B cell (primary cell): ENCODE results near the gene MALSU1. TPM values are rescaled to one million over a fixed set of nuclear protein-coding genes. Genes with fewer than 3 reads are reported as not detected.

Experiments used
- ATAC-seq: fragments of 200-7000 bp; cut with Tn5 transposase; one replicate; pipeline ENCODE4 v1.10.0; 2021; ENCODE audit warnings: low read depth, mild to moderate bottlenecking, moderate number of reproducible peaks, moderate library complexity
- CTCF ChIA-PET: fragments of 350-600 bp; sonication (Branson Sonifier 250); formaldehyde crosslinking; loops from one replicate; lab custom pipeline; 2021; ENCODE audit warnings: antibody characterized with exemption, inconsistent platforms; lab: Charles Lee
- POLR2A ChIA-PET: fragments of 350-600 bp; sonication (Branson Sonifier 250); formaldehyde crosslinking; loops from one replicate; lab custom pipeline; 2021; ENCODE audit warnings: antibody characterized with exemption; lab: Charles Lee
- DNase-seq: peaks from one replicate; pipeline ENCODE4 v3.0.0; 2013
- H2AFZ ChIP-seq: 2 replicates; pipeline ENCODE4 v1.6.1; 2012; ENCODE audit warnings: mild to moderate bottlenecking, low read depth, low read length; ENCODE audit not compliant: insufficient read depth, poor library complexity, severe bottlenecking
- H3K27ac ChIP-seq, 2 donors: 1 replicate in 1 of 2; 2 replicates in 1 of 2; pipeline ENCODE4 v1.5.1; 2012 to 2013; ENCODE audit warnings: low read length in 2 of 2, mild to moderate bottlenecking in 2 of 2, moderate library complexity in 1 of 2
- H3K27me3 ChIP-seq, 4 experiments: fragments of 200-600 bp in 1 of 4; sonication (generic) in 1 of 4; replicated peaks in 1 of 4; 1 replicate in 2 of 4; 2 replicates in 2 of 4; pipeline versions ENCODE4 v1.6.1 to v1.7.0; 2013 to 2016; ENCODE audit warnings: low read length in 3 of 4, mild to moderate bottlenecking in 2 of 4, mixed read lengths in 1 of 4, moderate library complexity in 1 of 4; ENCODE audit not compliant: insufficient read depth in 4 of 4, control insufficient read depth in 3 of 4; ENCODE audit errors: control extremely low read depth in 1 of 4
- H3K36me3 ChIP-seq, 2 experiments: replicated peaks in 1 of 2; 1 replicate in 1 of 2; 2 replicates in 1 of 2; pipeline versions ENCODE4 v1.6.1 to v1.7.1; 2013; ENCODE audit warnings: low read length in 1 of 2; ENCODE audit not compliant: insufficient read depth in 2 of 2, control insufficient read depth in 1 of 2; ENCODE audit errors: control extremely low read depth in 1 of 2, extremely low read depth in 1 of 2
- H3K4me1 ChIP-seq, 2 donors: fragments of 200-600 bp in 1 of 2; sonication (generic) in 1 of 2; 1 replicate in 1 of 2; 2 replicates in 1 of 2; pipeline versions ENCODE4 v1.5.1 to v1.6.1; 2013 to 2017; ENCODE audit warnings: low read length in 2 of 2; ENCODE audit not compliant: control insufficient read depth in 2 of 2, insufficient read depth in 2 of 2
- H3K4me2 ChIP-seq: replicated peaks from 2 replicates; pipeline ENCODE3; 2012; ENCODE audit warnings: mild to moderate bottlenecking, low read depth, low read length; ENCODE audit not compliant: poor library complexity, severe bottlenecking
- H3K4me3 ChIP-seq, 5 experiments: fragments of 200-600 bp in 1 of 5; sonication (generic) in 1 of 5; 1 replicate in 3 of 5; 2 replicates in 2 of 5; pipeline versions ENCODE4 v1.5.1 to v1.7.0; 2011 to 2016; ENCODE audit warnings: low read length in 4 of 5, mild to moderate bottlenecking in 4 of 5, low read depth in 2 of 5, control low read depth in 1 of 5, moderate library complexity in 1 of 5; ENCODE audit not compliant: insufficient read depth in 1 of 5; ENCODE audit errors: control extremely low read depth in 1 of 5, extremely low read depth in 1 of 5
- H3K79me2 ChIP-seq: fragments of 200-600 bp; sonication (generic); one replicate; pipeline ENCODE4 v1.6.0; 2016; ENCODE audit warnings: low read length; ENCODE audit not compliant: control insufficient read depth, insufficient read depth
- H3K9ac ChIP-seq: fragments of 200-600 bp; sonication (generic); 2 replicates; pipeline ENCODE4 v1.6.1; 2017; ENCODE audit warnings: mild to moderate bottlenecking, low read length, moderate library complexity
- H3K9me3 ChIP-seq, 3 donors: one replicate each; pipeline versions ENCODE4 v1.6.1 to v1.7.1; 2013; ENCODE audit warnings: low read length in 2 of 3; ENCODE audit not compliant: control insufficient read depth in 2 of 3, insufficient read depth in 1 of 3; ENCODE audit errors: control extremely low read depth in 1 of 3
- H4K20me1 ChIP-seq: 2 replicates; pipeline ENCODE4 v1.6.0; 2012; ENCODE audit warnings: mild to moderate bottlenecking, low read length; ENCODE audit not compliant: insufficient read depth, control insufficient read depth, poor library complexity, severe bottlenecking
- H3K27ac Mint-ChIP-seq: one replicate; pipeline ENCODE4 v1.8.0; 2021; ENCODE audit warnings: mixed read lengths
- H3K27me3 Mint-ChIP-seq: one replicate; pipeline ENCODE4 v1.8.0; 2021; ENCODE audit warnings: mixed read lengths
- H3K4me1 Mint-ChIP-seq: one replicate; pipeline ENCODE4 v1.8.0; 2021; ENCODE audit warnings: mixed read lengths
- H3K4me3 Mint-ChIP-seq: one replicate; pipeline ENCODE4 v1.8.0; 2021; ENCODE audit warnings: mixed read lengths
- H3K9me3 Mint-ChIP-seq: one replicate; pipeline ENCODE4 v1.8.0; 2022; ENCODE audit warnings: mixed read lengths; ENCODE audit not compliant: insufficient read depth
- CTCF ChIP-seq: fragments of 200-600 bp; IDR thresholded peaks from one replicate; pipeline ENCODE4 v1.8.0; 2022; ENCODE audit warnings: antibody characterized with exemption, mild to moderate bottlenecking
- EZH2 ChIP-seq: IDR thresholded peaks from 2 replicates; pipeline ENCODE4 v1.6.1; 2012; ENCODE audit warnings: borderline replicate concordance, low read depth, mild to moderate bottlenecking, moderate library complexity, low read length; ENCODE audit not compliant: insufficient read depth, poor library complexity, severe bottlenecking
- WGBS: methylation state at CpG from one replicate; pipeline ENCODE4 v1.1.5; 2013; ENCODE audit warnings: missing lambda C conversion rate; ENCODE audit not compliant: insufficient coverage; 5-methylcytosine and 5-hydroxymethylcytosine counted together
- intact Hi-C: fragments of 100-400 bp; cut with micrococcal nuclease; formaldehyde crosslinking; loops from one replicate; pipeline ENCODE4 v1.10.0; 2022
- polyA plus RNA-seq: library from polyadenylated mRNA; depleted of rRNA; stranded (reverse); fragments of >200 nt; gene quantifications from 2 replicates; pipeline ENCODE4 v1.2.3, GENCODE V29; 2012
- total RNA-seq, 2 donors: library from RNA; stranded (reverse); fragments of 120-200 nt in 1 of 2; gene quantifications; 1 replicate in 1 of 2; 2 replicates in 1 of 2; pipeline versions ENCODE4 v1.2.3 to v1.2.4, GENCODE V29; 2013 to 2022

MALSU1 gene
- total and polyA plus RNA-seq, 2 donors (not counting 1 experiment from before 2014, with no cell fraction given) = 20.8 to 38.0 TPM

GRCh38 chr7:23291957-23292560, 7.1 kb upstream of the MALSU1 start:
- H3K27ac ChIP-seq = no peak overlapping the region
- TF ChIP-seq CTCF = no peak
- no peak for TF ChIP-seq EZH2
- intact Hi-C loops = no loop called here
- DNase-seq = no peak
- H3K4me1 Mint-ChIP-seq = no peaks in the 10 kb centered on the region
- no peak overlapping the region for H3K27ac Mint-ChIP-seq
- WGBS = 70% methylated on average over 2 of the region's 3 CpGs
- no peak for ATAC-seq
- no peak overlapping the region for H3K9ac ChIP-seq
- H4K20me1 ChIP-seq = no peaks in the 10 kb centered on the region
- no peaks in the 10 kb centered on the region for H3K4me1 ChIP-seq
- POLR2A ChIA-PET = no interaction called here
- CTCF ChIA-PET = interaction anchor here (1.9 to 2.6 kb wide), 2 partner anchors 14 to 19 kb away, joined by 4 to 6 read pairs; no protein-coding TSS in a partner anchor
- H3K9me3 ChIP-seq = no peaks in the 10 kb centered on the region
- H3K79me2 ChIP-seq = no peaks in the 10 kb centered on the region
- H2AFZ ChIP-seq = no peak overlapping the region
- no peak overlapping the region for H3K4me3 Mint-ChIP-seq
- no peak overlapping the region for H3K4me2 ChIP-seq
- H3K27me3 Mint-ChIP-seq = peaks cover 6% of the 10 kb centered on the region
- peaks cover 0 to 6% (median 0%) of the 10 kb centered on the region in 4 experiments for H3K27me3 ChIP-seq
- H3K9me3 Mint-ChIP-seq = no peaks in the 10 kb centered on the region
- no peaks in the 10 kb centered on the region for H3K36me3 ChIP-seq
- H3K4me3 ChIP-seq = no peak overlapping the region

GRCh38 chr7:23292623-23293022, 6.5 kb upstream of the MALSU1 start:
- Mint-ChIP-seq H3K27me3 (peaks cover 6% of the 10 kb centered on the region), H3K27ac (no peak overlapping the region), H3K4me1 (no peaks in the 10 kb centered on the region), H3K4me3 (no peak overlapping the region), H3K9me3 (no peaks in the 10 kb centered on the region)
- TF ChIP-seq EZH2 (no peak), CTCF (no peak)
- CTCF ChIA-PET = interaction anchor here (2.6 kb wide), 1 partner anchor 20 kb away, joined by 6 read pairs; no protein-coding TSS in a partner anchor
- Histone ChIP-seq H2AFZ (no peak overlapping the region), H3K4me1 (no peaks in the 10 kb centered on the region), H4K20me1 (no peaks in the 10 kb centered on the region), H3K79me2 (peaks cover 3% of the 10 kb centered on the region), H3K9ac (no peak overlapping the region), H3K4me2 (no peak overlapping the region), H3K36me3 (no peaks in the 10 kb centered on the region), H3K4me3 (no peak overlapping the region), H3K27ac (no peak overlapping the region), H3K9me3 (no peaks in the 10 kb centered on the region), H3K27me3 (peaks cover 0 to 6% (median 0%) of the 10 kb centered on the region in 4 experiments)
- DNase-seq (no peak), ATAC-seq (no peak)
- intact Hi-C loops = no loop called here
- POLR2A ChIA-PET = no interaction called here
- 100% methylated on average over 1 of the region's 4 CpGs for WGBS
